WTC11 (cell line): ENCODE measurements around the gene ATG4C. TPM values are rescaled to one million over a fixed set of nuclear protein-coding genes. Genes with fewer than 3 reads are reported as not detected.
A peak's percentile ranks its signal among the peaks of the same experiment; 100 is the strongest.

Experiments
- ATAC-seq: fragments of 200-7000 bp; cut with Tn5 transposase; 2 replicates; pipeline ENCODE4 v1.10.0; 2021; ENCODE audit warnings: mild to moderate bottlenecking, moderate library complexity
- CTCF ChIA-PET: fragments of 300-600 bp; sonication (Branson Sonifier 250); formaldehyde crosslinking; loops from one replicate; lab custom pipeline; 2021; ENCODE audit warnings: antibody characterized with exemption; lab: Charles Lee
- POLR2A ChIA-PET: fragments of 350-600 bp; sonication (Branson Sonifier 250); formaldehyde crosslinking; loops from one replicate; lab custom pipeline; 2021; ENCODE audit warnings: antibody characterized with exemption; lab: Charles Lee
- DNase-seq: peaks from one replicate; pipeline ENCODE4 v3.0.0; 2021; ENCODE audit warnings: low spot score
- H3K27ac Mint-ChIP-seq: 2 replicates; pipeline ENCODE4 v1.8.0; 2021; ENCODE audit warnings: mixed read lengths
- H3K27me3 Mint-ChIP-seq: 2 replicates; pipeline ENCODE4 v1.8.0; 2021; ENCODE audit warnings: low read depth, mild to moderate bottlenecking, moderate library complexity, mixed read lengths
- H3K36me3 Mint-ChIP-seq: 2 replicates; pipeline ENCODE4 v1.8.0; 2021; ENCODE audit warnings: mixed read lengths
- H3K4me1 Mint-ChIP-seq: 2 replicates; pipeline ENCODE4 v1.8.0; 2022; ENCODE audit warnings: mixed read lengths
- H3K4me3 Mint-ChIP-seq: 2 replicates; pipeline ENCODE4 v1.8.0; 2021; ENCODE audit warnings: mild to moderate bottlenecking, moderate library complexity, mixed read lengths
- H3K9me3 Mint-ChIP-seq: 2 replicates; pipeline ENCODE4 v1.8.0; 2021; ENCODE audit warnings: mixed read lengths
- AFF4 ChIP-seq: sonication (generic); formaldehyde crosslinking; IDR thresholded peaks from 2 replicates; pipeline ENCODE4 v1.8.1; 2023; ENCODE audit warnings: mild to moderate bottlenecking, missing genetic modification reagents, borderline replicate concordance
- ATF1 ChIP-seq: sonication (generic); formaldehyde crosslinking; IDR thresholded peaks from 2 replicates; pipeline ENCODE4 v1.8.1; 2023; ENCODE audit warnings: mild to moderate bottlenecking, moderate library complexity, missing genetic modification reagents
- EMX1 ChIP-seq: fragments of 250-450 bp; sonication (Bioruptor Pico); IDR thresholded peaks from 2 replicates; pipeline ENCODE4 v1.8.0; 2021; ENCODE audit warnings: mild to moderate bottlenecking
- FOXK1 ChIP-seq: sonication (generic); formaldehyde crosslinking; IDR thresholded peaks from 2 replicates; pipeline ENCODE4 v1.8.0; 2022; ENCODE audit warnings: mild to moderate bottlenecking, moderate library complexity, missing genetic modification reagents
- HMGA2 ChIP-seq: fragments of 250-450 bp; sonication (Bioruptor Pico); IDR thresholded peaks from 2 replicates; pipeline ENCODE4 v1.4.0; 2021; ENCODE audit warnings: mild to moderate bottlenecking, moderate library complexity
- HMGXB4 ChIP-seq: sonication (generic); formaldehyde crosslinking; IDR thresholded peaks from 2 replicates; pipeline ENCODE4 v1.8.1; 2023; ENCODE audit warnings: mild to moderate bottlenecking, moderate library complexity, missing genetic modification reagents
- IRF1 ChIP-seq: sonication (generic); formaldehyde crosslinking; IDR thresholded peaks from 2 replicates; pipeline ENCODE4 v1.8.0; 2023; ENCODE audit warnings: missing genetic modification reagents
- IRF2 ChIP-seq: sonication (generic); formaldehyde crosslinking; IDR thresholded peaks from 2 replicates; pipeline ENCODE4 v1.8.0; 2022; ENCODE audit warnings: low read depth, missing genetic modification reagents, borderline replicate concordance
- MYBL2 ChIP-seq: sonication (generic); formaldehyde crosslinking; IDR thresholded peaks from 2 replicates; pipeline ENCODE4 v1.8.1; 2023; ENCODE audit warnings: mild to moderate bottlenecking, moderate library complexity, missing genetic modification reagents
- PRRX2 ChIP-seq: fragments of 250-450 bp; sonication (Bioruptor Pico); IDR thresholded peaks from 2 replicates; pipeline ENCODE4 v1.8.0; 2021; ENCODE audit warnings: mild to moderate bottlenecking
- RELA ChIP-seq: sonication (generic); formaldehyde crosslinking; IDR thresholded peaks from 2 replicates; pipeline ENCODE4 v1.8.1; 2022; ENCODE audit warnings: missing genetic modification reagents, mild to moderate bottlenecking, borderline replicate concordance
- SMAD3 ChIP-seq: sonication (generic); formaldehyde crosslinking; IDR thresholded peaks from 2 replicates; pipeline ENCODE4 v1.8.0; 2022; ENCODE audit warnings: missing genetic modification reagents, mild to moderate bottlenecking, borderline replicate concordance
- SOX15 ChIP-seq: fragments of 250-450 bp; sonication (Bioruptor Pico); IDR thresholded peaks from 2 replicates; pipeline ENCODE4 v1.9.0; 2021; ENCODE audit warnings: mild to moderate bottlenecking
- SP1 ChIP-seq: sonication (generic); formaldehyde crosslinking; conservative IDR thresholded peaks from 2 replicates; pipeline ENCODE4 v1.8.1; 2022; ENCODE audit warnings: missing genetic modification reagents
- TEAD1 ChIP-seq: sonication (generic); formaldehyde crosslinking; IDR thresholded peaks from 2 replicates; pipeline ENCODE4 v1.8.0; 2022; ENCODE audit warnings: mild to moderate bottlenecking, missing genetic modification reagents
- TP53 ChIP-seq: sonication (generic); formaldehyde crosslinking; IDR thresholded peaks from 2 replicates; pipeline ENCODE4 v1.8.1; 2023; ENCODE audit warnings: mild to moderate bottlenecking, missing genetic modification reagents
- ZBTB21 ChIP-seq: sonication (generic); formaldehyde crosslinking; IDR thresholded peaks from 2 replicates; pipeline ENCODE4 v1.8.1; 2023; ENCODE audit warnings: mild to moderate bottlenecking, missing genetic modification reagents, borderline replicate concordance
- ZNF138 ChIP-seq: sonication (generic); formaldehyde crosslinking; conservative IDR thresholded peaks from 2 replicates; pipeline ENCODE4 v1.8.1; 2022; ENCODE audit warnings: mild to moderate bottlenecking, moderate library complexity, missing genetic modification reagents
- ZNF219 ChIP-seq: sonication (generic); formaldehyde crosslinking; IDR thresholded peaks from 2 replicates; pipeline ENCODE4 v1.8.0; 2023; ENCODE audit warnings: missing genetic modification reagents, mild to moderate bottlenecking, borderline replicate concordance
- ZNF281 ChIP-seq: sonication (generic); formaldehyde crosslinking; IDR thresholded peaks from 2 replicates; pipeline ENCODE4 v1.8.0; 2023; ENCODE audit warnings: mild to moderate bottlenecking, missing genetic modification reagents
- ZNF423 ChIP-seq: fragments of 250-450 bp; sonication (Bioruptor Pico); IDR thresholded peaks from 2 replicates; pipeline ENCODE4 v2.1.2; 2022; ENCODE audit warnings: mild to moderate bottlenecking, moderate library complexity
- ZNF425 ChIP-seq: fragments of 250-450 bp; sonication (Bioruptor Pico); conservative IDR thresholded peaks from 2 replicates; pipeline ENCODE4 v1.9.0; 2021; ENCODE audit warnings: mild to moderate bottlenecking
- ZNF671 ChIP-seq: fragments of 250-450 bp; sonication (Bioruptor Pico); IDR thresholded peaks from 2 replicates; pipeline ENCODE4 v1.8.0; 2021; ENCODE audit warnings: mild to moderate bottlenecking
- total RNA-seq: library from RNA; stranded (reverse); gene quantifications from 3 replicates; pipeline ENCODE4 v1.2.3, GENCODE V29; 2021

ATG4C gene
- total RNA-seq, 1 experiment from 2014 or later, result 16.6 TPM

- no peak for TF ChIP-seq SOX15 (CRISPR knock-in tag)
- no peak for TF ChIP-seq PRRX2 (CRISPR knock-in tag)
- TF ChIP-seq HMGA2, result no peak
- TF ChIP-seq IRF1 (CRISPR knock-in tag), result no peak
- TF ChIP-seq ZNF281 (CRISPR knock-in tag), result no peak
- no peak for TF ChIP-seq ZNF219 (CRISPR knock-in tag)
- no peak for TF ChIP-seq ZNF138
- no peak for TF ChIP-seq SMAD3 (CRISPR knock-in tag)
- no peak for TF ChIP-seq TP53
- TF ChIP-seq ZNF423 (CRISPR knock-in tag), result no peak
- no peak for TF ChIP-seq RELA (CRISPR knock-in tag)
- TF ChIP-seq ZNF425, result no peak
- TF ChIP-seq IRF2 (CRISPR knock-in tag), result no peak
- TF ChIP-seq SP1 (CRISPR knock-in tag), result no peak
- TF ChIP-seq TEAD1 (CRISPR knock-in tag), result no peak
- no peak for TF ChIP-seq AFF4 (CRISPR knock-in tag)
- TF ChIP-seq, all 79 proteins: peak for 0
- DNase-seq (no peak), ATAC-seq (peak; percentile 71)
- ChIA-PET CTCF (interaction anchor here (0.5 to 1.4 kb wide), 2 partner anchors 10 to 59 kb away, joined by 3 to 4 read pairs; no protein-coding TSS in a partner anchor), POLR2A (no interaction called here)
- Mint-ChIP-seq H3K9me3 (no peaks in the 10 kb centered on the region), H3K27me3 (no peaks in the 10 kb centered on the region), H3K4me3 (no peak overlapping the region), H3K36me3 (no peaks in the 10 kb centered on the region), H3K4me1 (peaks cover 12% of the 10 kb centered on the region), H3K27ac (no peak overlapping the region)
Measured at GRCh38 chr1:62900566-62900965, 116.6 kb downstream of the ATG4C start.

GRCh38 chr1:62901650-62902049 lies 117.7 kb downstream of the ATG4C start:
- Mint-ChIP-seq H3K4me3 (no peak overlapping the region), H3K4me1 (peaks cover 17% of the 10 kb centered on the region), H3K9me3 (no peaks in the 10 kb centered on the region), H3K36me3 (no peaks in the 10 kb centered on the region), H3K27ac (no peak overlapping the region), H3K27me3 (no peaks in the 10 kb centered on the region)
- no peak for TF ChIP-seq EMX1 (CRISPR knock-in tag)
- no peak for TF ChIP-seq FOXK1
- no peak for TF ChIP-seq HMGXB4 (CRISPR knock-in tag)
- TF ChIP-seq ZNF671 (CRISPR knock-in tag), result no peak
- no peak for TF ChIP-seq MYBL2 (CRISPR knock-in tag)
- no peak for TF ChIP-seq ZNF425
- TF ChIP-seq ATF1, result no peak
- TF ChIP-seq ZBTB21 (CRISPR knock-in tag), result no peak
- ChIA-PET CTCF (interaction anchor here (1.4 kb wide), 1 partner anchor 60 kb away, joined by 4 read pairs; no protein-coding TSS in a partner anchor), POLR2A (no interaction called here)
- DNase-seq, result no peak
- no peak for ATAC-seq
